Osteocyte (in vitro differentiated cells): ENCODE measurements around the gene CLDN20. TPM values are rescaled to one million over a fixed set of nuclear protein-coding genes. Genes with fewer than 3 reads are reported as not detected.

Source experiments
- DNase-seq: peaks from one replicate; pipeline ENCODE4 v3.0.0; 2021; ENCODE audit warnings: mixed read lengths; ENCODE audit not compliant: unreplicated experiment; ENCODE audit errors: extremely low spot score
- H3K27ac Mint-ChIP-seq: one replicate; pipeline ENCODE4 v1.8.0; 2021; ENCODE audit warnings: mild to moderate bottlenecking, mixed read lengths; ENCODE audit not compliant: unreplicated experiment
- H3K27me3 Mint-ChIP-seq: one replicate; pipeline ENCODE4 v1.8.0; 2021; ENCODE audit warnings: mixed read lengths; ENCODE audit not compliant: unreplicated experiment
- H3K36me3 Mint-ChIP-seq: one replicate; pipeline ENCODE4 v1.8.0; 2021; ENCODE audit warnings: mixed read lengths; ENCODE audit not compliant: unreplicated experiment
- H3K4me1 Mint-ChIP-seq: one replicate; pipeline ENCODE4 v1.8.0; 2021; ENCODE audit warnings: mixed read lengths; ENCODE audit not compliant: unreplicated experiment
- H3K4me3 Mint-ChIP-seq: one replicate; pipeline ENCODE4 v1.8.0; 2021; ENCODE audit warnings: mild to moderate bottlenecking, moderate library complexity, mixed read lengths; ENCODE audit not compliant: unreplicated experiment
- H3K9me3 Mint-ChIP-seq: one replicate; pipeline ENCODE4 v1.8.0; 2021; ENCODE audit warnings: mixed read lengths; ENCODE audit not compliant: unreplicated experiment
- total RNA-seq: library from RNA; stranded (reverse); gene quantifications from 2 replicates; pipeline ENCODE4 v1.2.1, GENCODE V29; 2021
- TF ChIP-seq, protein P1 (sequence below): fragments of 200-600 bp; sonication (generic); IDR thresholded peaks from 2 replicates; pipeline ENCODE4 v1.5.0; 2021; ENCODE audit warnings: antibody characterized with exemption, mild to moderate bottlenecking, moderate library complexity

CLDN20 gene
- total RNA-seq, 1 donor from 2014 or later, result not detected

GRCh38 chr6:155292711-155293110, 28.9 kb downstream of the CLDN20 start:
- no peak overlapping the region for H3K4me3 Mint-ChIP-seq
- H3K36me3 Mint-ChIP-seq, result peaks cover 35% of the 10 kb centered on the region
- H3K4me1 Mint-ChIP-seq, result peaks cover 17% of the 10 kb centered on the region
- H3K27me3 Mint-ChIP-seq, result no peaks in the 10 kb centered on the region
- DNase-seq, result no peak
- no peaks in the 10 kb centered on the region for H3K9me3 Mint-ChIP-seq
- TF ChIP-seq, protein P1, sequence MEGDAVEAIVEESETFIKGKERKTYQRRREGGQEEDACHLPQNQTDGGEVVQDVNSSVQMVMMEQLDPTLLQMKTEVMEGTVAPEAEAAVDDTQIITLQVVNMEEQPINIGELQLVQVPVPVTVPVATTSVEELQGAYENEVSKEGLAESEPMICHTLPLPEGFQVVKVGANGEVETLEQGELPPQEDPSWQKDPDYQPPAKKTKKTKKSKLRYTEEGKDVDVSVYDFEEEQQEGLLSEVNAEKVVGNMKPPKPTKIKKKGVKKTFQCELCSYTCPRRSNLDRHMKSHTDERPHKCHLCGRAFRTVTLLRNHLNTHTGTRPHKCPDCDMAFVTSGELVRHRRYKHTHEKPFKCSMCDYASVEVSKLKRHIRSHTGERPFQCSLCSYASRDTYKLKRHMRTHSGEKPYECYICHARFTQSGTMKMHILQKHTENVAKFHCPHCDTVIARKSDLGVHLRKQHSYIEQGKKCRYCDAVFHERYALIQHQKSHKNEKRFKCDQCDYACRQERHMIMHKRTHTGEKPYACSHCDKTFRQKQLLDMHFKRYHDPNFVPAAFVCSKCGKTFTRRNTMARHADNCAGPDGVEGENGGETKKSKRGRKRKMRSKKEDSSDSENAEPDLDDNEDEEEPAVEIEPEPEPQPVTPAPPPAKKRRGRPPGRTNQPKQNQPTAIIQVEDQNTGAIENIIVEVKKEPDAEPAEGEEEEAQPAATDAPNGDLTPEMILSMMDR, result no peak
- no peak overlapping the region for H3K27ac Mint-ChIP-seq

DNA sequence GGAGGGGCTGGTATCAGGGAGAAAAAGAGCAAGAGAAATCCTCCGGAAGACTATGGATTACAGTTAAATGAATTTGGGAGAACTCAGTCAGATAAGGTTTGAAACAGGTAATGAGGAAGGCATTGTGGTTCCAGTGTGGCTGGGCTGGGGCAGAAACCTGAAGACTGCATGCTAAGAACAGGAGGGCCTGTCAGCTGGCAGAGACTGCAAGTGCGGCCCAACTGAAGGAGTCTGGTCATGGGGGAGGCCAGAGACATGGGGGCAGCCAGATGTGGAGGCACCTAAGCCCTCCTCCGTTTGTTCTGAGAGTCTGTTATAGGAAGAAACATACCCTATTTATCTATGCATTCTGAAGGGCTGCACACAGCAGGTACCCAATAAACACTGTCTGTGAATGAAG, 33.9 kb downstream of the CLDN20 start:
- DNase-seq, result no peak
- no peak overlapping the region for H3K27ac Mint-ChIP-seq
- no peaks in the 10 kb centered on the region for H3K27me3 Mint-ChIP-seq
- H3K4me1 Mint-ChIP-seq, result peaks cover 20% of the 10 kb centered on the region
- TF ChIP-seq, protein P1, result no peak
- no peaks in the 10 kb centered on the region for H3K9me3 Mint-ChIP-seq
- no peak overlapping the region for H3K4me3 Mint-ChIP-seq
- peaks cover 23% of the 10 kb centered on the region for H3K36me3 Mint-ChIP-seq

DNA sequence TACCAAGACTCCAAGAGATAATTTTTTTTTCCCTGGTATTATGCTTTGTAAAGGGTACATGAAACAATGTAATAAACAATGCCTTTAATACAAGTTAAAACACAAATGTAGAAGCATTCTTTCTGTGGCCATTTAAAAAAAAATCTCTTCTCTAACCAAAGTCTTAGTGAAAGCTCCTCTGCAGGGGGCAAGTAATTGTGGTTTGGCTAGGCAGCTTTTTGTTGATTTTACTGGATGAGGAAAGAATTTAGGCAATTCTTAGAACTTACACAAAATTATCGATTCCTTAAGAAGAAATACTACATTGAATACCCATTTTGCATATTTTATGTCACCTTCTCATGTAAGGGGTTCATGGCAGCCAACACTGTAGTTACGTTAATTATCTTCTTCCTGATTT, 38.1 kb downstream of the CLDN20 start:
- no peaks in the 10 kb centered on the region for H3K9me3 Mint-ChIP-seq
- DNase-seq, result no peak
- peaks cover 17% of the 10 kb centered on the region for H3K36me3 Mint-ChIP-seq

GRCh38 chr6:155303361-155303870, 39.6 kb downstream of the CLDN20 start:
- TF ChIP-seq, protein P1, result no peak
- H3K27ac Mint-ChIP-seq, result peak overlapping the region; percentile 4
- no peaks in the 10 kb centered on the region for H3K9me3 Mint-ChIP-seq
- H3K36me3 Mint-ChIP-seq, result peaks cover 18% of the 10 kb centered on the region
- no peak for DNase-seq
- no peaks in the 10 kb centered on the region for H3K27me3 Mint-ChIP-seq
- peaks cover 18% of the 10 kb centered on the region for H3K4me1 Mint-ChIP-seq
- H3K4me3 Mint-ChIP-seq, result no peak overlapping the region

More for the DNA sequence above, 38.1 kb downstream of the CLDN20 start:
- Mint-ChIP-seq H3K4me3 (no peak overlapping the region), H3K27me3 (no peaks in the 10 kb centered on the region), H3K4me1 (peaks cover 22% of the 10 kb centered on the region), H3K27ac (peak overlapping the region; percentile 71)
- TF ChIP-seq, protein P1, result no peak

DNA sequence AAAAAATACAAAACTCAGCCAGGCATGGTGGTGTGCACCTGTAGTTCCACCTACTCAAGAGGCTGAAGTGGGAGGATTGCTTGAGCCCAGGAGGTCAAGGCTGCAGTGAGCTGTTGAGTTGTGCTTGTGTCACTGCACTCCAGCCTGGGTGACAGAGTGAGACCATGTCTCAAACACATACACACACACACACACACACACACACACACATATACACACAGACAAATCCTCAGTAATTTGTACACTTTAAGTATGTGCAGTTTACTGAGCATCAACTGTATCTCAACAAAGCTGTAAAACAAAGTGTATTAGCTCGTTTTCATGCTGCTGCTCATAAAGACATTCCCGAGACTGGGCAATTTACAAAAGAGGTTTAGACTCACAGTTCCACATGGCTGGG, 43.1 kb downstream of the CLDN20 start:
- Mint-ChIP-seq H3K36me3 (peaks cover 17% of the 10 kb centered on the region), H3K27ac (no peak overlapping the region)
- TF ChIP-seq, protein P1, result no peak

More for the DNA sequence above, 43.1 kb downstream of the CLDN20 start:
- no peaks in the 10 kb centered on the region for H3K27me3 Mint-ChIP-seq
- no peaks in the 10 kb centered on the region for H3K9me3 Mint-ChIP-seq
- H3K4me3 Mint-ChIP-seq, result no peak overlapping the region
- H3K4me1 Mint-ChIP-seq, result peaks cover 7% of the 10 kb centered on the region
- no peak for DNase-seq
